SIG-M5 treated with dmso at 0.1 percent for 504 hours (cell line): ENCODE results near the gene ENDOV.
"Not testable (repeated sequence)": the region's sequence is repeated elsewhere in the genome, so short reads cannot be mapped to it uniquely, and the experiment has no call there.

ENCODE experiments used
- DNase-seq: peaks from one replicate; lab custom pipeline; 2025; ENCODE audit not compliant: unreplicated experiment; lab: John Stamatoyannopoulos, UW

Gene ENDOV

DNA sequence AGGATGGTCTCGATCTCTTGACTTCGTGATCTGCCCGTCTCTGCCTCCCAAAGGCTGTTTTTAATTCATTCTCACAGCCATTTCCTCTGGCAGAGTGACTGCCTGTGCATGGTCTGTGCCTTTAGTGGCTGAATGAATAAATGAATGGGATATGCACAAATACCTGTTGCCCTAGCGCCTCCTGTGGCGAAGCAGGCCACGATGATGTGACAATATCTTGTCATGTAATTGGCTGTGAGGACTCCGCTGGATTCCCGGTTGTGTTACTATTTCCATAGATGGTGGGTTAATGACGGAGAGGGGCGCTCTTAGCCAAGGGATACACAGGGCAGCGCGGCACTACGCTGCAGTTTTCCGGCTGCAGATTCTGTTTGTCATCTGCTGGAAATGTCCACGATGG is 26.8 kb upstream of the ENDOV start:
- DNase-seq: no peak

DNA sequence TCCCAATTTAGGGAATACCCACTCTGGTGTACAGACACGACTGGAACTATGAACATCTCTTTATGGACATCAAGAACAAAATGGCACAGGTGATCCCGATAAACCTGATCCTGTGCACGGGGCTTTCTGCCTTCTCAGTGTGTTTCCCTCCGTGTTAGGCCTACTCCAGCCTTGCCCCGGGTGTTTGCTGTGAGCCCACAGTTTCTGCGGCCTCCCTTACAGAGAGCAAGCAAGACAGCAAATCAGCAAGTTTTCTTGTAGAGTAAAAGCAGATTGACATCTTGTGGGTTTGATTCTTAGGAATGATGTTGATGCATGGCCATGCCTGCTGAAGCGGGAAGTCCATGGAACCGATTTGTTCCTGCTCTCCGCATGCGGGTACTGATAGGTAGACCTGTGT is 26.4 kb upstream of the ENDOV start:
- no peak for DNase-seq

DNA sequence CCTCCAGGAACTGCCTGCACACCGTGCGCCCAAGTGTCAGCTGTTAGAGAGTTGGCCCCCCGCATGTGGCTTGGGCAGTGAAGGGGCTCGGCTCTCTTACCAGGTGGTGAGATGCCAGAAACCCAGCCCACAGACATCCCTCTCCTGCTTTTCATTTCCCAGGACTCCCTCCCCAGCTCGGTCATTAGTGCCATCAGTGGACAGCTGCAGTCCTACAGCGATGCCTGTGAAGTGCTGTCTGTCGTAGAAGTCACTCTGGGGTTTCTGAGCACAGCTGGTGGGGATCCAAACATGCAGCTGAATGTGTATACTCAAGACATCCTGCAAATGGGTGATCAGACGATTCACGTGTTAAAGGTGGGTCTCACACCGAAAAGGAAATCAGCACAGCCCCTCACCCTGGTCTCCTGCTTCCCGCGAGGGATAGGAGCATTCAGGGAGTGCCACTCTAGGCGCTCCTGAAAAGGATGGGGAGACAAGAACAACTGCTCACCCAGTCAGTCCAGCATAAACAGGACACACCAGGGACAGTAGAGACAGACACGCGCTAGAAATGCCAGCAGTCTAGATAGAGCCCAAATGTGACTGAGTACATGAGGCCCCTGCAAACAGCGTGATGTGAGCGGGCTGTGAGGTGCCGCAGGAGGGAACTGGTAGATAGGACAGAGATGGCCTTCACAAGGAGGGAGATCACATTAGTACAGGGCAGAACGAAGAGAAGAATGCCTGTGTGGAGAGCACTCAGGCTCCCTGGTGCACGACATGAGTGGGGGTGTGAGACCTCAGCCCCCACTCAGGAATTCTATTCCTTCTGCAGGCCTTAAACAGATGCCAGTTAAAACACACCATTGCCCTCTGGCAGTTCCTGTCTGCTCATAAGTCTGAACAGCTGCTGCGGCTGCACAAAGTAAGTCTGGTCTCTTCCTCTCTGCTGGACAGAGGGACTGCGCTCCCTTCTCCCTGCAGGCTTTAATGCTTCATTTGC is 25.7 kb upstream of the ENDOV start:
- DNase-seq: no peak

DNA sequence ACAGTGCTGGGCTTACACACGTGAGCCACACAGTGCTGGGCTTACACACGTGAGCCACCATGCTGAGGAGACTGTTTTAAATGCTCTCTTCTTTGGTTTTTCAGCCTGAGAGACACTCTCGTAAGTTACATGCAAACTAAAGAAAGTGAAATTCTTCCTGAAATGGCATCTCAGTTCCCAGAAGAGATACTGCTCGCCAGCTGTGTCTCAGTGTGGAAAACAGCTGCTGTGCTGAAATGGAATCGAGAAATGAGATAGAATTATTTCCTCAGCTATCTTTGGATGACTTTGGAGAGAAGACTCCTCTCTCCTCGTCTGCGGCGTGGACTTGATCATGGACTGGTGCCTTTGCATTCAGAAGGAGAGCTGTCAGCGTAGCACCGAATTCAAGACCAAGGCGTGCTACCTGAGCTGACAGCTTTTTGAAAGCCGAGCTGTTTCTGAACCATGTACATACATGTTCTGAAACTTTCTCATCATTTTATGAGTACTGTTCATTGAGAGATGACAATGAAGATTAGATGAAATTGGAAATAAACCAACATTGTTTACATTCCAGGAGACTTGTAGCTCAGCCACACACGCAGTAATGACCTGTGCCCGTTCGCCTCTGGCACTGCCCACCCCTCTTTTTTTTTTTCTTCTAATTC is 21.6 kb upstream of the ENDOV start:
- DNase-seq: no peak

DNA sequence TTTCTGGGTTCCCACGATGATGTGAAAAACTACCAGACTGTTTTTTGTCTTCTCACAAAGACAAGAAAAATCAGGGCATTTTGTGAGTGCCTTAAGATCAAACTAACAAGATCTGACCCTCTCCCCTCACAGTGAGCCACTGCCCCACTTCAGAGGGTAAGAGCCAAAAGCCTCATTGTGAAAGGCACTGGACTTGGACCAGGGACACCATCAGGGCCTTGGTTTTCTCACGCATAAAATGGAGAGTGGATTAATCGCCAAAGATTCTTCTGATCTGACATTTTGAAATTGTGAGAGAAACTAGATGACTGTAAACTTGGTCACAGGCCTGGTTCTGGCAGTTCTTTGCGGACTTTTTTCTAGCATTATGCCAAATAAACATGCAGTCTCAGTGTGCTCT is 21.0 kb upstream of the ENDOV start:
- no peak for DNase-seq

DNA sequence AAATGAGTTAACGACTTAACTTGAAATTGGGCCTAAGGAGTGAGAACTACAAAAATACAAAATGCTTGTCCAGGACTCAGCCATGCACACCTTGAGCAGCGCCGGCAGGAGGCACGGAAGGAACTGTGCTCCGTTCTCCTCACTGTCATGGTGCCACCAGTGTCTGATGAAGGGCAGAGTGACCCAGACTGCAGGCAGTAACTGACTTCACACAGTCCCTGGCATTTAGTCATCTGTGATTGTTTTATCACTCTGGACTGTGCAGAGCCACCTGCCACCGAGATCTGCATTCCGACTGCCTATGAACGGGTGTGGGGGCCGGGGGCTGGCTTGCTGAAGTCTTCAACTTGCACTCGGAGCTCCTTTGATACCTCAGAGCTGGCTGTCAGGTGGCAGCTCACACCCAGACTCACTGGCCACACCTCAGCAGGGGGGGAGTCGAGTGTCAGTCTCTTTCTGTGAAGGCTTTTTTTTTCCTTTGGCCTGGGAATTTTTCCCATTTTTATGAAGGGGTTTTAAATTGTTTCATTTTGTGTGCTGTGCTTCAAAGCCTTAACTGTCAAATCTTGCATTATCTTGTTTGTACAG is 20.2 kb upstream of the ENDOV start:
- no peak for DNase-seq

DNA sequence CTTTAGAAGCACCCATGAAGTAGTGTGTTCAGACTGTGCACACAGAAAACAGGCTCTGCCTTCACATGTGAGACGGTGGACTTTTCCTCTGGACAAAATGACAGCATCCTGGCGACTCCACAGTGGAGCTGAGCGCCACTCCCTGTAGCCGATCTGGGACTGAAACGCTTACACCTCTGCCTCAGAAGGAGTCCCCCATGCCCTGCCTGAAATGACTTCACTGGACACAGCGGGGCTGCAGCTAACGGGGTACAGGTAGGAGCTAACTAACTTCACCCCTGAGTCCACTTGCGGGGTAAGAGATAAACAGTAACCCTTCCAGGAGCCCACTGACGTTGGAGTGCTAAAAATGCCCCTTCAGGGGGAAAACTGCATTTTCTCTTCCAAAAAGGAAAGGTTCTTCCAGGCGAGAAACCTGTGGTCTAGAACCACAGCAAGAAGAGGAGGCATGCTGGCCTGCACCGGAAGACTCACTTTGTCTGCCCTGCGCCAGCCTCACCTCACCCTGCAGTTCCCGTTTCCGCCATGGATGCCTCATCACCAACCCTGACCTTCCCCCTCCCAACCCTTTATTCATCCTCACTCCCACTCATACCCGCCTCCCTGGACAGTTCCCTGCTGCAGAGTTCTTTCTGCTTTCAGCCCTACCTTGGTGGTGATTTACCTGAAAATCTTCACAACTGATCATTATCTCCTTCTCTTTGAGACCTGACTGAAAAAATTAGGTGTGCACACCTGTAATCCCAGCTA is 19.4 kb upstream of the ENDOV start:
- no peak for DNase-seq

DNA sequence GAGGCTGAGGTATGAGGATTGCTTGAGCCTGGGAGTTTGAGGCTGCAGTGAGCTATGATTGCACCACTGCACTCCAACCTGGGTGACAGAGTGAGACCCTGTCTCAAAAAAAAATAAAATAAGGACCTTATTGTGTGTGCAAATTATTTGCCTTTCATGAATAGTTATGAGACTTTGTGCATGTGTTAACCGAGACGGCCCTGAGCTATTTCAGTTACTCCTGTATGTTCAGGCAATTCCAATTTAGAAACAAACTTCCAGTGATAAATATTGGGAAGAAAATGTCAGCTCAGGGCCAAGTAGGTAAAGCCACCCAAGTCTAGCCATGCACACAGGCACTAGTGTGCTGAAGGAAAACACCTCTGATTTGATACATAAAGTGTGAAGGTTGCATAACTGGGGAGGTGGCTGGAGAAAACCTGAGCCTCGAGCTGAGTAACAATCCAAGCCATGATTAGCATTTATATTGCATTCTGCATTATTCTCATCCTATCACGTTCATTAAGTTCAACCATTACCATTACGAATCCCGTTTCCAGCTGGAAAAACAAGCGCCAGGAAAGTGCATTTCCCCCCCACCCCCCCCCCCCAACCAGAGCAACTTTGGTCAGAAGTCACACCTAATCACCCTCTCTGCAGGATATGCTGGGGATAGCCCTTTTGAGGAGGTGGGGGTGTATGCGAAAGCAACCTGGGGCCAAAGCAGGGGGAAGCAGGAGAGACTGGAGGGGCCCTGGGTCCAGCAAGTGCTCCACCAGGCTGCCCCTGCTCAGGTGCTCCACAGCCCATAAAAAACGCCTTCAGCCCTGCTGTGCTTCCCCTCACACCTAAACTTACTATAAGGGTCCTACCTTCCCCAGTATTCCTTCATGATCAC is 18.6 kb upstream of the ENDOV start:
- no peak for DNase-seq

DNA sequence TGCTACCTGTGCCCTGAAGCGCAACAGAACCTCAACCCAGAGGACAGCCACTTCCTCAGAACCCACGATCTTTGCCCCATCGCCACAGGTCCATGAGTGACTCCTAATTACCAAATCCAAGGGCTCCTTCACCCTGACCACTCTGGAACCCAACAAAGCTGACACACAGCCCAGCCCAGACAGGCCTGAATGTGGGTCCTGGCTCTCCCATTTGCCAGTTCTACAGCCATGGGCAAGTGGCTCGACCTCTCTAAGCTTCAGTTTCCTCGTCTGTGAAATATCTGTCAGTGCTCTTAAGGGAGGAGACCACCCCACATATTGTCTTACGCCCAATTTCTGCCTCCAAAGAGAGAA is 18.0 kb upstream of the ENDOV start:
- no peak for DNase-seq

DNA sequence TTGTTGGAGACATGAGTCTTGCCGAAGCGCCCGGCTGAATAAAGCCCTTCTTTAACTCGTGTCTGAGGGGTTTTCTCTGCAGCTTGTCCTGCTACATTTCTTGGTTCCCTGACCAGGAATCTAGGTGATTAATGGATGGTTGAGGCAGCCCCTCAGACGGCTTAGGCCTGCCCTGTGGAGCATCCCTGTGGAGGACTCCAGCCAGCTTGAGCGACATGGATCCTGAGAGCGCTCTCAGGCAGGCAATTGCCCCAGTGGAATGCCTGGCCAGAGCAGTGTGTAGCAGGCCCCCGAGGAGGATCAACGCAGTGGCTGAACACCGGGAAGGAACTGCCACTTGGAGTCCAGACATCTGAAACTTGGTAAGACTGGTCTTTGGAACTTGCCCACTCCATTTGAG is 17.3 kb upstream of the ENDOV start:
- no peak for DNase-seq

DNA sequence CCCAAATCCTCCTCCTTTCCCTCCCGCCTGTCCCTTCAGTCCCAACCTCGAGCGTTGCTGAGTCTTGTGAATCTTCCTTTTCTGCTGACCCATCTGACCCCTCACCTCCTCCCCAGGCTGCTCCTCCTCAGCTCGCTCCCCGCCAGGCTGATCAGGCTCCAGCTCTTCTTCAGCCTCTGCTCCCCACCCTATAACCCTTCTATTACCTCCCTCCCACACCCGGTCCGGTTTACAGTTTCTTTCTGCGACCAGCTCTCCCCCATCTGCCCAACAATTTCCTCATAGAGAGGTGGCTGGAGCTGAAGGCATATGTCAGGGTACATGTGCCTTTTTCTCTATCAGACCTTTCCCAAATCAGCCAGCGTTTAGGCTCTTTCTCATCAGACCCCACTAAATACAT is 13.9 kb upstream of the ENDOV start:
- not testable (repeated sequence) for DNase-seq

DNA sequence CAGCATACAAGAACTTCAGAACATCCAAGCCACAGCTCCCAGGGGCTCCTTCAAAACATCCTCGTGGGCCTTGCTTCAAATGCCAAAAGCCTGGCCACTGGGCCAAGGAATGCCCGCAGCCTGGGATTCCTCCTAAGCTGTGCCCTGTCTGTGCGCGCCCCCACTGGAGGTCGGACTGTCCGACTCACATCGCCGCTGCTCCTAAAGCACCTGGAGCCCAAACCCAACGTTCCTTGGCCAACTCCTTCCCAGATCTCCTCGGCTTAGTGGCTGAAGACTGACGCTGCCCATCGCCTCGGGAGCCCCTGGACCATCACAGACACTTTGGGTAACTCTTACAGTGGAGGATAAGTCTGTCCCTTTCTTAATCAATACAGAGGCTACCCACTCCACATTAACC is 12.9 kb upstream of the ENDOV start:
- DNase-seq: not testable (repeated sequence)

DNA sequence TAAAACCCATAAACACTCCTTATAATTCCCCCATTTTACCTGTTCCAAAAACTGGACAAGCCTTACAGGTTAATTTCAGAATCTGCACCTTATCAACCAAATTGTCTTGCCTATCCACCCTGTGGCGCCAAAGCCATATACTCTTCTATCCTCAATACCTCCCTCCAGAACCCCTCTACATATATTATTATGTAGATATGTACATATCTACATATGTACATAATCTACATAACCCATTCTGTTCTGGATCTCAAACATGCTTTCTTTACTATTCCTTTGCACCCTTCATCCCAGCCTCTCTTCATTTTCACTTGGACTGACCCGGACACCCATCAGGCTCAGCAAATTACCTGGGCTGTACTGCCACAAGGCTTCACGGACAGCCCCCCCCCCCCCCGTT is 12.0 kb upstream of the ENDOV start:
- DNase-seq: no peak

DNA sequence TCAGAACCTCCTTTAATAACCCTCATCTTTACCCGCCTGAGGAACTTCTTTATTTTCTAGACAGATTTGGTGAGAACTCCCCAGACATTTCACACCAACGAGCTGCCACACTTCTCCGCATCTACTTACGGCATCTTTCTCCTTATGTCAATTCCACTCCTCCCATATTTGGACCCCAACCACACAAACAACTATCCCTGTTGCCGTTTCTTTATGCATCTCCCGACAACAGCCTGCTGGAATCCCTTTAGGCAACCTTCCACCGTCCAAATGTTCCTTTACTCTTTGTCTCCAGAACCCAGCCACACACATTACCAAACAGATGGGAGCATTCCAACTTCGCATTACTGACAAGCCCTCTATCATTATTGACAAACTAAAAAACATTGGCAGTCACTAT is 8.8 kb upstream of the ENDOV start:
- no peak for DNase-seq

DNA sequence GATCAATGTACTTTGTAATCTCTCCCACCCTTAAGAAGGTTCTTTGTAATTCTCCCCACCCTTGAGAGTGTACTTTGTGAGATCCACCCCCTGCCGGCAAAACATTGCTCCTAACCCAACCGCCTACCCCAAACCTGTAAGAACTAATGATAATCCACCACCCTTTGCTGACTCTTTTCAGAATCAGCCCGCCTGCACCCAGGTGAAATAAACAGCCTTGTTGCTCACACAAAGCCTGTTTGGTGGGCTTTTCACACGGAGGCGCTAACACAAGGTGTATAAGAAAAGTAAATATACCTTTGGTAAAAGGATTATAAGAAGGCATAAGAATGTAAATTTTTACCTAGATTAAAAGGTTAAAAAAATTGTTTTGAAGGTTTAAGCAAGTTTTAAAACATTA is 7.0 kb upstream of the ENDOV start:
- not testable (repeated sequence) for DNase-seq

DNA sequence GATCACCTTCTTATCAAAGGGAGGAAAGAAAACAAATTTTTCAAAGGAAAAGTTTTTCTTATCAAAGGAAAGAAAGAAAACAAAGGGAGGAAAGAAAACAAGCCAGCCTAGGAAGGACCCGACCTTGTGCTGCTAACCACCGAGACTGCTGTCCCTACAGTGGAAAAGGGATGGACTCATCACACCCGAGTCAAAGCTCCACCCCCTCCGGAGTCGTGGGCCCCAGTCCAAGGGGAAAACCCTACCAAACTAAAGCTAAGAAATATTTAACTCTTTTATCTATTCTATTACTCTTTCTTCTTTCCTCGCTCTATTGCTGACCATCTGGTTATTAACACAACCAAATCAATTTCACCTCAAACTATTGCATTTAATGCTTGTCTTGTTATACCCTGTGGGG is 6.1 kb upstream of the ENDOV start:
- DNase-seq: no peak

DNA sequence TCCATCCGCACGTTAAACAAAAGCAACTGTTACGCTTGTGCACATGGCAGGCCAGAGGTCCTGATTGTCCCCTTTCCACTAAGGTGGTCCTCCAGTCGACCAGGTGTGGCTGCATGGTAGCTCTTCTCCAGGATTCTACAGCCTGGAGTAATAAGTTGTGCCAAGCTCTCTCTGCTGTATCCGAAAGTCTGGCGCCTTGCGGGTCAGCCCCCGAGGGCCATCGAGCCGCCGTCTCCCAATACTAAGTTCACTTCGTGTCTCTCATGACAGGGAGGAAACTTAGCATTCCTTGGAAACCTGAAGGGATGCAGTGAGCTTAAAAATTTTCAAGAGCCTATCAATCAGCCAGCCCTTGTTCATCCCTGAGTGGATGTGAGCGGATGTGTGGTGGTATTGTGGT is 5.3 kb upstream of the ENDOV start:
- DNase-seq: no peak

DNA sequence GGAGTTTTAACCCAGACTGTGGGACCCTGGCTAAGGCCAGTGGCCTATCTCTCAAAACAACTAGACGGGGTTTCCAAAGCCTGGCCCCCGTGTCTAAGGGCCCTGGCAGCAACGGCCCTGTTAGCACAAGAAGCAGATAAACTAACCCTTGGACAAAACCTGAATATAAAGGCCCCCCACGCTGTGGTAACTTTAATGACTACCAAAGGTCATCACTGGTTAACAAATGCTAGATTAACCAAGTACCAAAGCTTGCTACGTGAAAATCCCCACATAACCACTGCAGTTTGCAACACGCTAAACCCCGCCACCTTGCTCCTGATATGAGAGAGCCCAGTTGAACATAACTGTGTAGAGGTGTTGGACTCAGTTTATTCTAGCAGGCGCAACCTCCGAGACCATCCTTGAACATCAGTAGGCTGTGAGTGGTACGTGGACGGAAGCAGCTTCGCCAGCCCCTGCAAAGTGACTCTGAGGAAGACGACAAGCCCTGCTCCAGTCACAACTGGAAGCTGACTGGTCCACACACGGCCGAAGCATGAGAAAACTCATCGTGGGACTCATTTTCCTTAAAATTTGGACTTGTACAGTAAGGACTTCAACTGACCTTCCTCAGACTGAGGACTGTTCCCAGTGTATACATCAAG is 4.4 kb upstream of the ENDOV start:
- DNase-seq: not testable (repeated sequence)

DNA sequence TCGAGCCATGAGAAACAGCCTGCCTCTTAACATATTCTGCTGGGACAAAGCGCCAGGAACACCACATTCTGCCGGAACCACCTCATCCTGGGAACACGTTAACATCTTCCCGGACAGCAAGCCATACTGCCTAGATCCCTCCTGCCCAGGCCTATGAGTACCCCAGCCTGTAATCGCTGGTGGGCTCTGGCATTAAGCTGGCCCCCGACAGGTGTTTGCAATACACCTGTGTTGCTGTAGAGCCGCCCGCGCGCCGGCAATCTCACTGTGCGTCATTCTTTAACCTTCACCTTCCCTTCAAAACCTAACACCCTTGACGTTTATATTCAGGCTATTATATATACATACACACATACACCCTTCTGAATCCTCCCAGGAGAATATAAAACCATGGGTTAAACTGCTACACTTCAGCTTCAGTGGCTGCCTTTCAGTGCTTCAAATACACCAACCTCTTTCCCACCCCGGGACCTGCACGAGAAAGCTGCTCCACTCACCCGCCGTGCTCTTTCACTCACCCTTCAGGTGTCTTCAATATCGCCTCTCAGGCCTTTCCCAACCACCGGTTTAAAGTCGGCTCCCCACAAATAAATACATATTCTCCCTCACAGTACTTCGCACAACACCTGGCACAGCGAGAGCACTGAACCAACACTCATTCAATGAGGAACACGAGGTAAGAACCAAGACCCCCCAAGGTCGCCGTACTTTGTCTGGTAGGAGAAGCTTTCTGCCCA is 1.0 kb upstream of the ENDOV start:
- DNase-seq: no peak

DNA sequence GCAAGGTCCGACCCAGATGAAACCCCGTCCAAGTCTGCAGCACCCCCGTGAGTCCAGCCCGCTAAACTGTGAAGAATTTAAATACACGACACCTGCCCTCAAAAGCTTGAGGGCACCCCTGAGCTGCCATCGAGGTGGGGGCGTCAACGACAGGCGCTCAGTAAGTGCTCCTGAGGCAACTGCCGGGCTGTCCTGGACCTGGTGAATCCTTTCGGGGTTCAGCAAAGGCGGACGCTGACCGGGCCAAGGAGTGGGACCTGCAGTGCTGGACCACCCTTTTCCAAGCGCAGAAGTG is 512 bp upstream of the ENDOV start:
- no peak for DNase-seq
